CD14-positive monocyte (primary cell): ENCODE data around the gene CFD. TPM values are rescaled to one million over a fixed set of nuclear protein-coding genes. Genes with fewer than 3 reads are reported as not detected.

ENCODE experiments used
- DNase-seq, 3 donors: peaks; one replicate each; pipeline ENCODE4 v3.0.0-alpha.2; 2011 to 2022
- H2AFZ ChIP-seq: 2 replicates; pipeline ENCODE4 v1.6.0; 2012; ENCODE audit warnings: mild to moderate bottlenecking, low read depth, low read length, inconsistent platforms; ENCODE audit not compliant: insufficient read depth, poor library complexity, severe bottlenecking
- H3K27ac ChIP-seq, 2 donors: 1 replicate in 1 of 2; 2 replicates in 1 of 2; pipeline ENCODE4 v1.5.1; 2012 to 2013; ENCODE audit warnings: low read length in 2 of 2, control low read depth in 1 of 2, inconsistent platforms in 1 of 2, low read depth in 1 of 2, mild to moderate bottlenecking in 1 of 2
- H3K27me3 ChIP-seq, 2 donors: one replicate each; pipeline versions ENCODE4 v1.6.0 to v1.6.1; 2011 to 2013; ENCODE audit warnings: low read length in 2 of 2; ENCODE audit not compliant: control insufficient read depth in 2 of 2, insufficient read depth in 2 of 2
- H3K36me3 ChIP-seq, 2 donors: replicated peaks in 1 of 2; 1 replicate in 1 of 2; 2 replicates in 1 of 2; pipeline versions ENCODE4 v1.5.1 to v1.6.1; 2012 to 2013; ENCODE audit warnings: low read length in 2 of 2, control low read depth in 1 of 2, inconsistent platforms in 1 of 2, mild to moderate bottlenecking in 1 of 2; ENCODE audit not compliant: insufficient read depth in 2 of 2, control insufficient read depth in 1 of 2
- H3K4me1 ChIP-seq, 2 donors: 1 replicate in 1 of 2; 2 replicates in 1 of 2; pipeline versions ENCODE4 v1.5.1 to v1.6.1; 2012 to 2013; ENCODE audit warnings: low read length in 2 of 2, control low read depth in 1 of 2, inconsistent platforms in 1 of 2, mild to moderate bottlenecking in 1 of 2, moderate library complexity in 1 of 2; ENCODE audit not compliant: insufficient read depth in 2 of 2, control insufficient read depth in 1 of 2
- H3K4me2 ChIP-seq: replicated peaks from 2 replicates; pipeline ENCODE3; 2012; ENCODE audit warnings: low read length, moderate library complexity, mild to moderate bottlenecking; ENCODE audit not compliant: poor library complexity, severe bottlenecking; ENCODE audit errors: extremely low read depth
- H3K4me3 ChIP-seq, 3 experiments: fragments of 200-600 bp in 1 of 3; sonication (generic) in 1 of 3; replicated peaks in 1 of 3; 1 replicate in 2 of 3; 2 replicates in 1 of 3; pipeline ENCODE4 v1.5.1; 2011 to 2013; ENCODE audit warnings: low read length in 3 of 3, mild to moderate bottlenecking in 3 of 3, control low read depth in 2 of 3, low read depth in 2 of 3, inconsistent platforms in 1 of 3, moderate library complexity in 1 of 3
- H3K79me2 ChIP-seq: 2 replicates; pipeline ENCODE4 v1.6.0; 2012; ENCODE audit warnings: mild to moderate bottlenecking, control low read depth, inconsistent platforms, low read length, moderate library complexity; ENCODE audit not compliant: insufficient read depth
- H3K9ac ChIP-seq: 2 replicates; pipeline ENCODE4 v1.6.0; 2017; ENCODE audit warnings: low read length, mild to moderate bottlenecking; ENCODE audit not compliant: insufficient read depth, poor library complexity, severe bottlenecking
- H3K9me3 ChIP-seq, 2 donors: replicated peaks in 1 of 2; 1 replicate in 1 of 2; 2 replicates in 1 of 2; pipeline versions ENCODE4 v1.5.1 to v1.6.1; 2012 to 2013; ENCODE audit warnings: low read length in 2 of 2, control low read depth in 1 of 2; ENCODE audit not compliant: control insufficient read depth in 1 of 2, insufficient read depth in 1 of 2
- H4K20me1 ChIP-seq: 2 replicates; pipeline ENCODE4 v1.6.0; 2012; ENCODE audit warnings: mild to moderate bottlenecking, low read length, control low read depth, moderate library complexity; ENCODE audit not compliant: insufficient read depth
- H3K27ac Mint-ChIP-seq, 7 donors: one replicate each; pipeline ENCODE4 v1.8.0; 2020; ENCODE audit warnings: mild to moderate bottlenecking in 7 of 7, mixed read lengths in 7 of 7, moderate library complexity in 6 of 7, inconsistent platforms in 2 of 7
- H3K27me3 Mint-ChIP-seq, 3 donors: one replicate each; pipeline ENCODE4 v1.8.0; 2021 to 2022; ENCODE audit warnings: low read depth in 3 of 3, mild to moderate bottlenecking in 3 of 3, mixed read lengths in 3 of 3, moderate library complexity in 3 of 3, inconsistent platforms in 1 of 3
- H3K36me3 Mint-ChIP-seq, 2 donors: one replicate each; pipeline ENCODE4 v1.8.0; 2020; ENCODE audit warnings: mixed read lengths in 2 of 2, inconsistent platforms in 1 of 2, mild to moderate bottlenecking in 1 of 2
- H3K4me1 Mint-ChIP-seq: one replicate; pipeline ENCODE4 v1.8.0; 2020; ENCODE audit warnings: mild to moderate bottlenecking, mixed read lengths
- H3K4me3 Mint-ChIP-seq, 2 donors: one replicate each; pipeline ENCODE4 v1.8.0; 2020; ENCODE audit warnings: mild to moderate bottlenecking in 2 of 2, mixed read lengths in 2 of 2, moderate library complexity in 1 of 2
- H3K9me3 Mint-ChIP-seq, 7 donors: one replicate each; pipeline ENCODE4 v1.8.0; 2020 to 2022; ENCODE audit warnings: mixed read lengths in 7 of 7, mild to moderate bottlenecking in 6 of 7, moderate library complexity in 6 of 7, inconsistent platforms in 2 of 7
- CTCF ChIP-seq: fragments of 200-600 bp; IDR thresholded peaks from one replicate; pipeline ENCODE4 v1.8.0; 2022; ENCODE audit warnings: antibody characterized with exemption, mild to moderate bottlenecking
- WGBS: methylation state at CpG from one replicate; pipeline ENCODE4 v1.1.5; 2013; ENCODE audit warnings: missing lambda C conversion rate; ENCODE audit not compliant: insufficient coverage; 5-methylcytosine and 5-hydroxymethylcytosine counted together
- intact Hi-C, 2 donors: fragments of 100-400 bp; cut with micrococcal nuclease; formaldehyde crosslinking; loops; one replicate each; pipeline versions ENCODE4 v1.15.0 to v1.15.1; 2023
- polyA plus RNA-seq, 3 donors: library from polyadenylated mRNA; depleted of rRNA in 1 of 3; unstranded in 2 of 3; stranded (reverse) in 1 of 3; fragments of 300-500 nt in 2 of 3; fragments of >200 nt in 1 of 3; fragmentation: Illumina TruSeq in 2 of 3; gene quantifications; 1 replicate in 2 of 3; 2 replicates in 1 of 3; pipeline ENCODE4 v1.2.3, GENCODE V29; 2012 to 2021

Gene CFD
- polyA plus RNA-seq, 3 donors, result 272 to 862 (median 654) TPM

- H3K27me3 Mint-ChIP-seq, result no peaks in the 10 kb centered on the region
- Histone ChIP-seq H3K4me3 (no peak overlapping the region), H3K27ac (no peak overlapping the region), H3K4me2 (no peak overlapping the region), H3K4me1 (no peaks in the 10 kb centered on the region), H3K27me3 (no peaks in the 10 kb centered on the region), H3K36me3 (peaks cover 58 to 60% of the 10 kb centered on the region in 2 donors), H3K79me2 (peaks cover 55% of the 10 kb centered on the region), H2AFZ (no peak overlapping the region), H3K9ac (no peak overlapping the region), H4K20me1 (peaks cover 70% of the 10 kb centered on the region), H3K9me3 (no peaks in the 10 kb centered on the region)
- peaks cover 1% of the 10 kb centered on the region for H3K4me1 Mint-ChIP-seq
- H3K36me3 Mint-ChIP-seq, result peaks cover 39 to 62% of the 10 kb centered on the region in 2 donors
- no peak for DNase-seq
- intact Hi-C loops, result no loop called here
- WGBS, result 93% methylated on average over 7 of the region's 25 CpGs
- no peak overlapping the region for H3K27ac Mint-ChIP-seq
- H3K4me3 Mint-ChIP-seq, result no peak overlapping the region
- no peak for TF ChIP-seq CTCF
- H3K9me3 Mint-ChIP-seq, result peaks cover 0 to 6% (median 0%) of the 10 kb centered on the region in 7 donors
These were observed 48.5 kb upstream of the CFD start for GRCh38 chr19:810883-811489.

GRCh38 chr19:811506-812048 is 47.9 kb upstream of the CFD start:
- Histone ChIP-seq H3K27me3 (no peaks in the 10 kb centered on the region), H3K9me3 (no peaks in the 10 kb centered on the region), H3K4me2 (no peak overlapping the region), H3K36me3 (peaks cover 54 to 55% of the 10 kb centered on the region in 2 donors), H4K20me1 (peaks cover 64% of the 10 kb centered on the region), H3K79me2 (peaks cover 49% of the 10 kb centered on the region), H3K27ac (no peak overlapping the region), H2AFZ (no peak overlapping the region), H3K9ac (no peak overlapping the region), H3K4me1 (no peaks in the 10 kb centered on the region), H3K4me3 (no peak overlapping the region)
- no peak for DNase-seq
- intact Hi-C loops, result no loop called here
- Mint-ChIP-seq H3K27me3 (no peaks in the 10 kb centered on the region), H3K4me3 (no peak overlapping the region), H3K4me1 (peaks cover 1% of the 10 kb centered on the region), H3K36me3 (peaks cover 38 to 64% of the 10 kb centered on the region in 2 donors), H3K27ac (no peak overlapping the region), H3K9me3 (peaks cover 0 to 10% (median 0%) of the 10 kb centered on the region in 7 donors)
- WGBS, result 90% methylated on average over 11 of the region's 20 CpGs
- TF ChIP-seq CTCF, result no peak
